GM23248 (cell line): ENCODE measurements around the gene RAD51B. TPM values are rescaled to one million over a fixed set of nuclear protein-coding genes. Genes with fewer than 3 reads are reported as not detected.
A peak's percentile ranks its signal among the peaks of the same experiment; 100 is the strongest.

Experiments used
- DNase-seq: peaks from one replicate; pipeline ENCODE4 v3.0.0-alpha.2; 2015
- H2AFZ ChIP-seq: fragments of 200-600 bp; sonication (generic); 2 replicates; pipeline ENCODE4 v1.6.1; 2016; ENCODE audit warnings: antibody characterized with exemption
- H3F3A ChIP-seq: fragments of 200-600 bp; sonication (generic); 2 replicates; pipeline ENCODE4 v1.6.1; 2016; ENCODE audit warnings: mild to moderate bottlenecking, antibody characterized with exemption, mixed run types; ENCODE audit not compliant: insufficient read depth
- H3K27ac ChIP-seq: fragments of 200-600 bp; sonication (generic); 2 replicates; pipeline ENCODE4 v1.5.1; 2016; ENCODE audit warnings: mild to moderate bottlenecking
- H3K27me3 ChIP-seq: fragments of 200-600 bp; sonication (generic); replicated peaks from 2 replicates; pipeline ENCODE4 v1.6.1; 2016; ENCODE audit warnings: mild to moderate bottlenecking; ENCODE audit not compliant: insufficient read depth
- H3K36me3 ChIP-seq: fragments of 200-600 bp; sonication (generic); 2 replicates; pipeline ENCODE4 v1.6.1; 2016; ENCODE audit warnings: low read depth, mild to moderate bottlenecking
- H3K4me1 ChIP-seq: fragments of 200-600 bp; sonication (generic); 2 replicates; pipeline ENCODE4 v1.6.1; 2016; ENCODE audit warnings: mild to moderate bottlenecking; ENCODE audit not compliant: insufficient read depth
- H3K4me2 ChIP-seq: fragments of 200-600 bp; sonication (generic); one replicate; pipeline ENCODE4 v1.6.1; 2016; ENCODE audit warnings: mild to moderate bottlenecking; ENCODE audit not compliant: unreplicated experiment
- H3K4me3 ChIP-seq: fragments of 200-600 bp; sonication (generic); 2 replicates; pipeline ENCODE4 v1.5.1; 2016; ENCODE audit warnings: mild to moderate bottlenecking
- H3K79me2 ChIP-seq: fragments of 200-600 bp; sonication (generic); 2 replicates; pipeline ENCODE4 v1.6.1; 2016; ENCODE audit warnings: mild to moderate bottlenecking; ENCODE audit not compliant: insufficient read depth
- H3K9ac ChIP-seq: fragments of 200-600 bp; sonication (generic); 2 replicates; pipeline ENCODE4 v1.6.1; 2016; ENCODE audit warnings: mild to moderate bottlenecking
- H3K9me2 ChIP-seq: fragments of 200-600 bp; sonication (generic); 2 replicates; pipeline ENCODE4 v1.6.1; 2016; ENCODE audit warnings: mixed run types, mild to moderate bottlenecking, moderate library complexity; ENCODE audit not compliant: insufficient read depth
- H3K9me3 ChIP-seq: fragments of 200-600 bp; sonication (generic); one replicate; pipeline ENCODE4 v1.6.1; 2017; ENCODE audit warnings: low read depth
- H4K20me1 ChIP-seq: fragments of 200-600 bp; sonication (generic); 2 replicates; pipeline ENCODE4 v1.6.0; 2016; ENCODE audit not compliant: insufficient read depth
- EZH2 ChIP-seq: fragments of 200-600 bp; sonication (generic); IDR thresholded peaks from 2 replicates; pipeline ENCODE4 v1.6.1; 2018; ENCODE audit warnings: antibody characterized with exemption, mild to moderate bottlenecking; ENCODE audit not compliant: insufficient read depth, poor library complexity, severe bottlenecking
- EZH2phosphoT487 ChIP-seq: fragments of 200-600 bp; sonication (generic); IDR thresholded peaks from 2 replicates; pipeline ENCODE4 v1.6.1; 2018; ENCODE audit warnings: antibody characterized with exemption, moderate library complexity, mild to moderate bottlenecking, low read depth; ENCODE audit not compliant: insufficient read depth
- WGBS, 2 experiments: methylation state at CpG; one replicate each; pipeline ENCODE4 v1.1.6; 2015 to 2017; ENCODE audit warnings: low lambda C conversion rate in 2 of 2, low coverage in 1 of 2; ENCODE audit errors: missing lambda C conversion rate in 2 of 2; 5-methylcytosine and 5-hydroxymethylcytosine counted together
- in situ Hi-C: fragments of 300-500 bp; cut with MboI; formaldehyde crosslinking; loops from 2 replicates; pipeline ENCODE4 v1.15.0; 2020
- polyA plus RNA-seq: library from polyadenylated mRNA; unstranded; fragments of >200 nt; fragmentation: Nextera tagmentation; extraction: Ambion mirVana; gene quantifications from 2 replicates; pipeline ENCODE4 v1.2.1, GENCODE V29; 2016
- total RNA-seq: library from RNA; depleted of rRNA; stranded (reverse); fragments of >200 nt; shearing (Covaris generic); gene quantifications from 2 replicates; pipeline ENCODE4 v1.2.3, GENCODE V29; 2014

Gene RAD51B
- total and polyA plus RNA-seq, 2 experiments from 2014 or later = 4.0 to 8.8 TPM

DNA sequence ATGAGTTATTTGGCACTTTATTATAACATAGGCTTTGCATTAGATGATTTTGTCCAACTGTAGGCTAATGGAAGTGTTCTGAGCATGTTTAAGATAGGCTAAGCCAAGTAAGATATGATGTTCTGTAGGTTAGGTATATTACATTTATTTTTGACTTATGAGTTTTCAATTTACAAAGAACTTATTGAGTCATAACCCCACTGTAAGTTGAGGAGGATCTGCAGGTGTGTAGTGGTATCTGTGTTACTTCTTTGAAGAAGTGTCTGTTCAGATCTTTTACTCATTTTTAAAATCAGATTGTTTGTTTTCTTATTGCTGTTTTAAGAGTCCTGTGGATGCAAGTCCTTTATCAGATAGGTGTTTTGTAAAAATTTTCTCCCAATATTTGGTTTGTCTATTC, 329.2 kb downstream of the RAD51B start:
- no peaks in the 10 kb centered on the region for H4K20me1 ChIP-seq
- no peak overlapping the region for H2AFZ ChIP-seq
- H3K4me1 ChIP-seq = peaks cover 43% of the 10 kb centered on the region
- H3K4me3 ChIP-seq = no peak overlapping the region
- no peaks in the 10 kb centered on the region for H3K36me3 ChIP-seq
- H3F3A ChIP-seq = peaks cover 51% of the 10 kb centered on the region
- H3K79me2 ChIP-seq = no peaks in the 10 kb centered on the region
- 0 out of 2 replicates have a peak overlapping the region, but pooled peaks have one; percentile 3 for H3K27ac ChIP-seq
- no peaks in the 10 kb centered on the region for H3K27me3 ChIP-seq
- no peaks in the 10 kb centered on the region for H3K9me2 ChIP-seq
- in situ Hi-C loops = no loop called here
- TF ChIP-seq EZH2 = no peak
- TF ChIP-seq EZH2phosphoT487 = no peak
- H3K9me3 ChIP-seq = no peaks in the 10 kb centered on the region
- no peak overlapping the region for H3K9ac ChIP-seq
- no peak overlapping the region for H3K4me2 ChIP-seq
- DNase-seq = no peak

- no peak overlapping the region for H3K9ac ChIP-seq
- H3K9me2 ChIP-seq = no peaks in the 10 kb centered on the region
- DNase-seq = no peak
- no peaks in the 10 kb centered on the region for H3K9me3 ChIP-seq
- no peak overlapping the region for H3K4me2 ChIP-seq
- in situ Hi-C loops = no loop called here
- H3K79me2 ChIP-seq = no peaks in the 10 kb centered on the region
- no peak overlapping the region for H3K27ac ChIP-seq
- no peaks in the 10 kb centered on the region for H3K36me3 ChIP-seq
- no peak overlapping the region for H3K4me3 ChIP-seq
- H2AFZ ChIP-seq = no peak overlapping the region
- 91 to 100% methylated on average over 1 of the region's 1 CpG for WGBS, 2 experiments
- H3F3A ChIP-seq = peaks cover 21% of the 10 kb centered on the region
- TF ChIP-seq EZH2phosphoT487 = no peak
- TF ChIP-seq EZH2 = no peak
- H3K27me3 ChIP-seq = no peaks in the 10 kb centered on the region
- H4K20me1 ChIP-seq = no peaks in the 10 kb centered on the region
- H3K4me1 ChIP-seq = peaks cover 14% of the 10 kb centered on the region
These were observed 333.7 kb downstream of the RAD51B start for GRCh38 chr14:68153275-68153674.

- DNase-seq = no peak
These were observed 334.7 kb downstream of the RAD51B start for GRCh38 chr14:68154275-68154674.

DNA sequence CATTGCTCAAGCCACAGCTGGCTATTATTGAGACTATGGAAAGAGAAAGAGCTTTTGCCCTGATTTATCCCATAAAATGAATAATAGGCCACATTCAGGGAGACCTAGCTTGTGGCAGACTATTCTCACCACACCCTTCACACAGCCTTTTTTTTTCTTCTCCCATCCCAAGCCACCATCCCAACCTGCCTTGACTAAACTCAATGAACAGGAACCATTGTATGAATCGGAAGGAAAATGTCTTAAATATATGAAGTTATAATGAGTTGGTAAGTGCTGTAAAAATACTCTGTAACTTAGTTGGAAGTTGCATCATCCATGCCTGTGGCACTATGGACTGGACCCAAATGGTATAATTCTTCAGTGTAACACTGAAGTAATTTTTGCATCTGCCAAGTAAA, 338.4 kb downstream of the RAD51B start:
- no peaks in the 10 kb centered on the region for H3K36me3 ChIP-seq
- peak; percentile 66 for DNase-seq
- TF ChIP-seq EZH2phosphoT487 (no peak), EZH2 (no peak)
- H3K9me3 ChIP-seq = no peaks in the 10 kb centered on the region
- H3K27ac ChIP-seq = peak overlapping the region; percentile 81
- peak overlapping the region; percentile 23 for H3K4me2 ChIP-seq
- peak overlapping the region; percentile 76 for H2AFZ ChIP-seq
- H4K20me1 ChIP-seq = no peaks in the 10 kb centered on the region
- peaks cover 22% of the 10 kb centered on the region for H3K4me1 ChIP-seq
- H3K9ac ChIP-seq = peak overlapping the region; percentile 28
- H3K27me3 ChIP-seq = no peaks in the 10 kb centered on the region
- H3K9me2 ChIP-seq = no peaks in the 10 kb centered on the region
- WGBS, 2 experiments = 6 to 26% methylated on average over 1 of the region's 1 CpG
- no peaks in the 10 kb centered on the region for H3K79me2 ChIP-seq
- H3K4me3 ChIP-seq = no peak overlapping the region
- in situ Hi-C loops = no loop called here
- H3F3A ChIP-seq = peaks cover 18% of the 10 kb centered on the region

More at GRCh38 chr14:68154275-68154674, 334.7 kb downstream of the RAD51B start:
- H3K9me2 ChIP-seq = no peaks in the 10 kb centered on the region
- H4K20me1 ChIP-seq = no peaks in the 10 kb centered on the region
- TF ChIP-seq EZH2phosphoT487 (no peak), EZH2 (no peak)
- peaks cover 18% of the 10 kb centered on the region for H3F3A ChIP-seq
- no peaks in the 10 kb centered on the region for H3K27me3 ChIP-seq
- in situ Hi-C loops = no loop called here
- H3K79me2 ChIP-seq = no peaks in the 10 kb centered on the region
- WGBS, 2 experiments = 91 to 92% methylated on average over 2 of the region's 2 CpGs
- peaks cover 22% of the 10 kb centered on the region for H3K4me1 ChIP-seq
- no peaks in the 10 kb centered on the region for H3K36me3 ChIP-seq
- no peak overlapping the region for H3K27ac ChIP-seq
- no peak overlapping the region for H2AFZ ChIP-seq
- no peak overlapping the region for H3K4me3 ChIP-seq
- H3K4me2 ChIP-seq = no peak overlapping the region
- no peak overlapping the region for H3K9ac ChIP-seq
- no peaks in the 10 kb centered on the region for H3K9me3 ChIP-seq

GRCh38 chr14:68158640-68159039, 339.1 kb downstream of the RAD51B start:
- peaks cover 18% of the 10 kb centered on the region for H3F3A ChIP-seq
- H2AFZ ChIP-seq = peak overlapping the region; percentile 76
- WGBS, 2 experiments = 78 to 80% methylated on average over 4 of the region's 4 CpGs
- in situ Hi-C loops = no loop called here
- no peaks in the 10 kb centered on the region for H3K9me2 ChIP-seq
- H3K9ac ChIP-seq = 0 out of 2 replicates have a peak overlapping the region, but pooled peaks have one; percentile 28
- TF ChIP-seq EZH2phosphoT487 = no peak
- no peak overlapping the region for H3K4me3 ChIP-seq
- no peak for DNase-seq
- H3K79me2 ChIP-seq = no peaks in the 10 kb centered on the region
- H3K27me3 ChIP-seq = no peaks in the 10 kb centered on the region
- no peaks in the 10 kb centered on the region for H3K9me3 ChIP-seq
- H3K4me1 ChIP-seq = peaks cover 22% of the 10 kb centered on the region
- no peak overlapping the region for H3K4me2 ChIP-seq
- peak overlapping the region; percentile 81 for H3K27ac ChIP-seq
- no peaks in the 10 kb centered on the region for H3K36me3 ChIP-seq
- no peaks in the 10 kb centered on the region for H4K20me1 ChIP-seq
